Uterus (tissue), 2 donors: ENCODE results near the gene WBP1L.

ENCODE experiments used
- POLR2A ChIP-seq, 2 donors: fragments of 450-650 bp; IDR thresholded peaks; one replicate each; pipeline ENCODE4 v1.6.1; 2016; ENCODE audit warnings: antibody characterized with exemption in 2 of 2, mild to moderate bottlenecking in 1 of 2, moderate library complexity in 1 of 2
- TF ChIP-seq, protein P1 (sequence below), 4 experiments: fragments of 200-600 bp in 2 of 4; fragments of 450-650 bp in 2 of 4; sonication (generic) in 2 of 4; IDR thresholded peaks; one replicate each; pipeline ENCODE4 v1.5.1; 2016 to 2019; ENCODE audit warnings: antibody characterized with exemption in 4 of 4, mild to moderate bottlenecking in 2 of 4, moderate library complexity in 1 of 4

DNA sequence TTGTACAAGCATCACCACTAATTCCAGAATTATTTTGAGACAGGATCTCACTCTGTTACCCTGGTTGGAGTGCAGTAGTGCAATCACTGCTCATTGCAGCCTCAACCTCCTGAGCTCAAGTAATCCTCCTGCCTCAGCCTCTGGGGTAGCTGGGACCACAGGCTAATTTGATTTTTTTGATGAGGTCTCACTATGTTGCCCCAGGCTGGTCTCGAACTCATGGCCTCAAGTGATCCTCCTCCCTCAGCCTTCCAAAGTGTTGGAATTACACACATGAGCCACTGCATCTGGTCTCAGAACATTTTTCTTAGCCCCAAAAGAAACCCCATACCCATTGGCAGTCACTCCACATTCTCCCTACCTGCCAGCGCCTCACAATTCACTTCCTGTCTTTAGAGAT is 3.5 kb upstream of the WBP1L start:
- no peak for TF ChIP-seq POLR2A (IDR thresholded peaks at IDR 0.05)
- TF ChIP-seq, protein P1, sequence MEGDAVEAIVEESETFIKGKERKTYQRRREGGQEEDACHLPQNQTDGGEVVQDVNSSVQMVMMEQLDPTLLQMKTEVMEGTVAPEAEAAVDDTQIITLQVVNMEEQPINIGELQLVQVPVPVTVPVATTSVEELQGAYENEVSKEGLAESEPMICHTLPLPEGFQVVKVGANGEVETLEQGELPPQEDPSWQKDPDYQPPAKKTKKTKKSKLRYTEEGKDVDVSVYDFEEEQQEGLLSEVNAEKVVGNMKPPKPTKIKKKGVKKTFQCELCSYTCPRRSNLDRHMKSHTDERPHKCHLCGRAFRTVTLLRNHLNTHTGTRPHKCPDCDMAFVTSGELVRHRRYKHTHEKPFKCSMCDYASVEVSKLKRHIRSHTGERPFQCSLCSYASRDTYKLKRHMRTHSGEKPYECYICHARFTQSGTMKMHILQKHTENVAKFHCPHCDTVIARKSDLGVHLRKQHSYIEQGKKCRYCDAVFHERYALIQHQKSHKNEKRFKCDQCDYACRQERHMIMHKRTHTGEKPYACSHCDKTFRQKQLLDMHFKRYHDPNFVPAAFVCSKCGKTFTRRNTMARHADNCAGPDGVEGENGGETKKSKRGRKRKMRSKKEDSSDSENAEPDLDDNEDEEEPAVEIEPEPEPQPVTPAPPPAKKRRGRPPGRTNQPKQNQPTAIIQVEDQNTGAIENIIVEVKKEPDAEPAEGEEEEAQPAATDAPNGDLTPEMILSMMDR (IDR thresholded peaks at IDR 0.05), result no peak
